ENCODE measurements around the gene IMMT.
A peak's percentile ranks its signal among the peaks of the same experiment; 100 is the strongest.
"Not testable (repeated sequence)": the region's sequence is repeated elsewhere in the genome, so short reads cannot be mapped to it uniquely, and the experiment has no call there.

Gene IMMT

DNA sequence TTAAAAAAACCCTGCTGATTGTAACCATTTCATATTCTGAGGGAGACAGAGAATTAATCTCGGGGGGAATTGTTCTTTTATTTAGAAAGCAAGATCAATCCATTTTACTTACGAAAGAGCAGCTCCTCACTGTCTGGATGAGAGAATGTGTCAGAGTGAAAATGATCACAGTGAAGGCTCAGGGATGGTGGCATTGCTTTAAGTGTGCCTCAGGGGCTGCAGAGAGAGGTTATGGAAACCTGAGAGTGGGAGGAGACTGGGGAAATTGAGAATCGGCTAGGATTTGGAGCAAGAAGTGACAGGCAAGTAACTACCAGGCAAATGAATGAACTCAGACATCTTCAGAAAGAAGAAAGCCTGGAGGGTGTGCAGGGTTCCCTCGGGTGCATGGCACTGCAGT is 38.2 kb upstream of the IMMT start:
- Histone ChIP-seq H3K4me3 (ENCODE audit: low read length) (no peak overlapping the region), H3K27ac (ENCODE audit: low read depth, low read length) (no peak overlapping the region), H3K9ac (ENCODE audit: low read length) (no peak overlapping the region), H3K4me1 (ENCODE audit: control insufficient read depth, insufficient read depth, low read length) (peaks cover 6% of the 10 kb centered on the region), H3K27me3 (ENCODE audit: control insufficient read depth, insufficient read depth, low read length) (no peaks in the 10 kb centered on the region), H3K36me3 (ENCODE audit: control insufficient read depth, insufficient read depth, low read length) (no peaks in the 10 kb centered on the region)

- Histone ChIP-seq H3K9ac (ENCODE audit: low read length) (no peak overlapping the region), H3K27me3 (ENCODE audit: control insufficient read depth, insufficient read depth, low read length) (no peaks in the 10 kb centered on the region), H3K4me3 (ENCODE audit: low read length) (no peak overlapping the region), H3K4me1 (ENCODE audit: control insufficient read depth, insufficient read depth, low read length) (peaks cover 6% of the 10 kb centered on the region), H3K27ac (ENCODE audit: low read depth, low read length) (no peak overlapping the region), H3K36me3 (ENCODE audit: control insufficient read depth, insufficient read depth, low read length) (no peaks in the 10 kb centered on the region)
Observed at GRCh38 chr2:86232910-86233309, 37.6 kb upstream of the IMMT start.

DNA sequence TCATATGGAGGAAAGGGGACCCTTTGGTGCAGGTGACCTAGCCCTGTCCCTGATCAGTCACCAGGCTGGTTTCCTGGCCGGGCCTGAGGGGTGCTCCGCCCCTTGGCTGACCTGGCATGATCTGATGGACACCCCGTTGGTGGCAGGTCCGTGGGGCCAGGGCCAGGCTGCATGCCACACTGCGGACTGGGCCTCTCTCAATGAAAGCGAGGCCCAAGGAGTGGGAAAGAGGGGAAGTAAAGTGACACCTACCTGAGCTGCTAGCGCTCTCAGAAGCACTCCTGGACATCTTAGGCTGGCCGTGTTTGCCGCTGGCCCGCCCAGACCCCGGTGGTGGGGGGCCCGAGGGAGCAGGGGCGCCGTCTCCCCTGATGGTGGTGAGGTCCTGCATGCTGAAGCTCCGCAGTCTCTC is 37.1 kb upstream of the IMMT start:
- Histone ChIP-seq H3K9ac (ENCODE audit: low read length) (no peak overlapping the region), H3K27me3 (ENCODE audit: control insufficient read depth, insufficient read depth, low read length) (no peaks in the 10 kb centered on the region), H3K4me1 (ENCODE audit: control insufficient read depth, insufficient read depth, low read length) (peaks cover 6% of the 10 kb centered on the region), H3K27ac (ENCODE audit: low read depth, low read length) (no peak overlapping the region), H3K36me3 (ENCODE audit: control insufficient read depth, insufficient read depth, low read length) (no peaks in the 10 kb centered on the region), H3K4me3 (ENCODE audit: low read length) (no peak overlapping the region)

DNA sequence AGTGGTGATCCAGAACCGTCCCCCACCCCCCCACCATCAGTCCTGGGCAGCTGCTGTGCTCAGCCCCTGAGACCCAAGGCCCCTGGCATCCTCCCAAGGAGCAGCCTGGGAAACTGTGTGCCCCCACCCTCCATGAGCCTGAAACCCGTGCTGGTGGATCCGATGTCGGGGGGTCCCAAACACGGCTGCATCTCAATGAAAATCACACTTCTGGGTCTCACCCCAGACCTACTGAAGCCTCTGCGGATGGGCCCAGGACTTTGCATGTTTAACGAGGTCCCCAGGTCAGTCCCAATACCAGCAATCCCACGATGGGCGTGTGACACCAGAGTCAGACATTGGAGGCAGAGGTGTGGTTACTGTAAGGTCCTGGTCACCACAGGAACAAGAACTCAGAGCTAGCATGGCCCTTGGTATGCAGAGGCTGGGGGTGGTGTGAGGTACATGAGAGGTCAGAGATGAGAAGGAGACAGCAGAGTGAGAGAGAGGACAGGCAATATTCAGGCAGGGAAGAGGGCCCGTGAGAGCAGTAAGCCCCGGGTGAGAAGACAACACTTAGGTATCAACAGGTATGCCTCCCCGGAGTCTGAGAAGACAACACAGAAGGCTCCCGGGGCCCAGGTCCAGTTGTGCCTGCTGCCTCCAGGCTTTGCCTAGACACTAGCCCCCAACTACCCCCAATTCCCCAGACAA is 36.6 kb upstream of the IMMT start:
- Histone ChIP-seq H3K27me3 (ENCODE audit: control insufficient read depth, insufficient read depth, low read length) (no peaks in the 10 kb centered on the region), H3K4me1 (ENCODE audit: control insufficient read depth, insufficient read depth, low read length) (peaks cover 6% of the 10 kb centered on the region)

GRCh38 chr2:86230961-86231360 is 35.7 kb upstream of the IMMT start:
- Histone ChIP-seq H3K4me3 (ENCODE audit: low read length) (no peak overlapping the region), H3K27me3 (ENCODE audit: control insufficient read depth, insufficient read depth, low read length) (no peaks in the 10 kb centered on the region), H3K36me3 (ENCODE audit: control insufficient read depth, insufficient read depth, low read length) (no peaks in the 10 kb centered on the region), H3K27ac (ENCODE audit: low read depth, low read length) (no peak overlapping the region), H3K4me1 (ENCODE audit: control insufficient read depth, insufficient read depth, low read length) (peaks cover 6% of the 10 kb centered on the region), H3K9ac (ENCODE audit: low read length) (no peak overlapping the region)

More for the DNA sequence above, 36.6 kb upstream of the IMMT start:
- H3K9ac ChIP-seq (ENCODE audit: low read length): no peak overlapping the region
- H3K4me3 ChIP-seq (ENCODE audit: low read length): no peak overlapping the region
- H3K27ac ChIP-seq (ENCODE audit: low read depth, low read length): no peak overlapping the region
- no peaks in the 10 kb centered on the region for H3K36me3 ChIP-seq (ENCODE audit: control insufficient read depth, insufficient read depth, low read length)

DNA sequence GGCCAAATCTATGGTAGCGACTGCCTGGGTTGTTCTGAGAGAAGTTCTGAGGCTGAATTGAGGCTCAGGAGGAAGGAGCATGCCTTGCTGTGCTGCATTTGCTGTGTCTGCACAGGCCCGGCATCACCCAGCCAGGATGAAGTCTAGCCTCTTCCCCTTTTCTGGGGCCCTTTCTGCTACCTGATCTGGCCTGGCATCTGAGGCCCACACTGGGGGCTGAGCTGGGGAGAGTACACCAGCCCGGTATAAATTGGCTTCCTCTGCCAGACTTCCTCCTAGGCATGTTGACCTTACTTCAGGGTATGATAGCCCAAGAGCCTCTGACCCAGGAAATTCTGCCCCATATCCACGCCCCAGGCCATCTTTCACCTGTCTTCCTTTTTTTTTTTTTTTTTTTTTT is 34.0 kb upstream of the IMMT start:
- no peaks in the 10 kb centered on the region for H3K27me3 ChIP-seq (ENCODE audit: control insufficient read depth, insufficient read depth, low read length)
- no peak overlapping the region for H3K4me3 ChIP-seq (ENCODE audit: low read length)
- no peaks in the 10 kb centered on the region for H3K36me3 ChIP-seq (ENCODE audit: control insufficient read depth, insufficient read depth, low read length)
- no peak overlapping the region for H3K9ac ChIP-seq (ENCODE audit: low read length)
- peaks cover 14% of the 10 kb centered on the region for H3K4me1 ChIP-seq (ENCODE audit: control insufficient read depth, insufficient read depth, low read length)
- H3K27ac ChIP-seq (ENCODE audit: low read depth, low read length): no peak overlapping the region

DNA sequence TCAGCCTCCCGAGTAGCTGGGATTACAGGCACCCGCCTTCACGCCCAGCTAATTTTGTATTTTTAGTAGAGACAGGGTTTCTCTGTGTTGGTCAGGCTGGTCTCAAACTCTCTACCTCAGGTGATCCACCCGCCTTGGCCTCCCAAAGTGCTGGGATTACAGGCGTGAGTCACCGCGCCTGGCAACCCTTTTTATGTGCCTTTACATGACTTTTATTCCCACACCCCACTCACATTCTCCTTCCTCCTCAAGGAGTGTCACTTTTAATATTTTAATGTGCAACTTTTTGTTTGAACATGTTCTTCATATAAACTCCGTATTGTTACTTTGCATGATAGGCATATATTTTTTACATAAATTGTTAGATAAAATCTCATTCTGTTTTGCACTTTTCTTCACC is 33.3 kb upstream of the IMMT start:
- not testable (repeated sequence) for H3K9ac ChIP-seq (ENCODE audit: low read length); H3K4me3 ChIP-seq (ENCODE audit: low read length); H3K27ac ChIP-seq (ENCODE audit: low read depth, low read length); H3K27me3 ChIP-seq (ENCODE audit: control insufficient read depth, insufficient read depth, low read length); H3K36me3 ChIP-seq (ENCODE audit: control insufficient read depth, insufficient read depth, low read length)
- H3K4me1 ChIP-seq (ENCODE audit: control insufficient read depth, insufficient read depth, low read length): peaks cover 20% of the 10 kb centered on the region

- Histone ChIP-seq H3K27me3 (ENCODE audit: control insufficient read depth, insufficient read depth, low read length) (no peaks in the 10 kb centered on the region), H3K4me1 (ENCODE audit: control insufficient read depth, insufficient read depth, low read length) (peaks cover 27% of the 10 kb centered on the region), H3K27ac (ENCODE audit: low read depth, low read length) (no peak overlapping the region), H3K4me3 (ENCODE audit: low read length) (no peak overlapping the region), H3K9ac (ENCODE audit: low read length) (no peak overlapping the region), H3K36me3 (ENCODE audit: control insufficient read depth, insufficient read depth, low read length) (no peaks in the 10 kb centered on the region)
Observed at GRCh38 chr2:86227685-86228084, 32.4 kb upstream of the IMMT start.

GRCh38 chr2:86226636-86227520 is 31.6 kb upstream of the IMMT start:
- Histone ChIP-seq H3K4me1 (ENCODE audit: control insufficient read depth, insufficient read depth, low read length) (peaks cover 34% of the 10 kb centered on the region), H3K27ac (ENCODE audit: low read depth, low read length) (peak overlapping the region; percentile 9)

DNA sequence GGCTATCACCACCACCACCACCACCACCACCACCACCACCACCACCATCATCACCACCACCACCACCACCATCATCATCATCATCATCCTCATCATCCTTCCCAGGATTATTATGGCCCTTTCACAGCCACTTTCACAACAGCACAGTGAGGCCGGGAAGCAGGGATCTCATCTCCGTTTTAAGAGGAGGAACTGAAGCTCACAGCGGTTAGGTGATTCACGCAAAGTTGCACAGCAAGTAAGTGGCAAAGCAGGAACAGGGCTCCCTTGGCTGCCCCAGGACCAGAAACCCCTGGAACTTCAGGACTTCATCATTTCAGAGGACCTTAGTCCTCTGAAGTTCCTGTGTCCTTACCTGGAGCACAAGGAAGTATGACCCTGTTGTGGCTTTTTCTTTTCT is 30.8 kb upstream of the IMMT start:
- no peaks in the 10 kb centered on the region for H3K27me3 ChIP-seq (ENCODE audit: control insufficient read depth, insufficient read depth, low read length)
- H3K4me1 ChIP-seq (ENCODE audit: control insufficient read depth, insufficient read depth, low read length): peaks cover 41% of the 10 kb centered on the region
- no peak overlapping the region for H3K4me3 ChIP-seq (ENCODE audit: low read length)
- no peaks in the 10 kb centered on the region for H3K36me3 ChIP-seq (ENCODE audit: control insufficient read depth, insufficient read depth, low read length)
- H3K27ac ChIP-seq (ENCODE audit: low read depth, low read length): peak overlapping the region; percentile 89
- H3K9ac ChIP-seq (ENCODE audit: low read length): no peak overlapping the region

More at GRCh38 chr2:86226636-86227520, 31.6 kb upstream of the IMMT start:
- H3K36me3 ChIP-seq (ENCODE audit: control insufficient read depth, insufficient read depth, low read length): no peaks in the 10 kb centered on the region
- H3K27me3 ChIP-seq (ENCODE audit: control insufficient read depth, insufficient read depth, low read length): no peaks in the 10 kb centered on the region
- no peak overlapping the region for H3K9ac ChIP-seq (ENCODE audit: low read length)
- no peak overlapping the region for H3K4me3 ChIP-seq (ENCODE audit: low read length)

DNA sequence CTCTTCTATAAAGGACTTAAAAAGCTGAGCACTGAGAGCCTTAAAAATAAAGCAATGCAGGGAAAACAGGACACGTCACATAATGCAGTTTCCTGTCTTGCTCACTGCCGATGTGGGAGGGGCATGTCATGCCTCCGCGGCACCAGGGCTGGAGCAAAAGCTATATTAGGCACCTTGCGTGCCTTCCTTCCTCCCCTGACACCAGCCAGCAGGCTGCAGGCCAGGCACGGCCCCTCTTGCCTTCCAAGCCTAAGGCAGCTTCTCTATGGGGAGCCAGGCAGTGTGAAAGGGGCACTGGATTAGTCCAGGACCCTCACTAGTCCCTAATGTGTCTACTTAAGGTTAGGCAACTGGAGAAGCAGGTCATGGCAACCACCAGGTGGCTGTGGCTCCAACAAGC is 30.3 kb upstream of the IMMT start:
- Histone ChIP-seq H3K4me3 (ENCODE audit: low read length) (no peak overlapping the region), H3K27ac (ENCODE audit: low read depth, low read length) (peak overlapping the region; percentile 89), H3K4me1 (ENCODE audit: control insufficient read depth, insufficient read depth, low read length) (peaks cover 41% of the 10 kb centered on the region)

DNA sequence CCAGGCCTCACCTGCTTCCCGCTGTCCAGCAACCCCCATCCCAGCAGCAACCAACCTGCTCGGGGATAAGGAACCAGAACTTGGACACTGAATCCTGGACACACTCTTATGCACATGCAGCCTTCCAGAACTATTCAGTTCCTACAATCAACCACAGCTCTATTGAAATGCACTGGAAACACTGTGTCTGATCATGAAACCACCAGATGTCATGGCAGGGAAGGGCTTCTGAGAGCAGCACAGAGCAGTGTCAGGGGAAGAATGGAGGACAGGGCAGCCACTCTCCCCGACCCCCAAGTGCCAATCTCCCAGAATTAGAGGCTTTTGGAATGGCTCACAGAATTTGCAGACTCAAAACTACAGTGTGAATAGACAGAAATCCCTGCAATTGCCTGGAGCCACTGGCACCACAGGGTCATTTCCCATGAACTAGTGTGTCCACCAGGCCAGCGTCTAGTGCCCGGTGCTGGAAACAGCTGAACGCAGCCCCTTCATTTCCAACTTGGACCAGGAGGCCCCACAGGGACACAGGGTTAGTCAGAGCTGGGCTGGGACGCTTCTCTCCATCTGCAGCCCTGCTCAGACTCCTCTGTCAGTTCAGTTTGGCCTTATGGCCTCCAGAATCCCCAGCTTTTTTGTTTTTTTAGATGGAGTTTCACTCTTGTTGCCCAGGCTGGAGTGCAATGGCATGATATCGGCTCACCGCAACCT is 29.5 kb upstream of the IMMT start:
- Histone ChIP-seq H3K27me3 (ENCODE audit: control insufficient read depth, insufficient read depth, low read length) (no peaks in the 10 kb centered on the region), H3K4me3 (ENCODE audit: low read length) (no peak overlapping the region), H3K4me1 (ENCODE audit: control insufficient read depth, insufficient read depth, low read length) (peaks cover 41% of the 10 kb centered on the region), H3K27ac (ENCODE audit: low read depth, low read length) (peak overlapping the region; percentile 89), H3K36me3 (ENCODE audit: control insufficient read depth, insufficient read depth, low read length) (peaks cover 3% of the 10 kb centered on the region), H3K9ac (ENCODE audit: low read length) (no peak overlapping the region)

More for the DNA sequence above, 30.3 kb upstream of the IMMT start:
- Histone ChIP-seq H3K27me3 (ENCODE audit: control insufficient read depth, insufficient read depth, low read length) (no peaks in the 10 kb centered on the region), H3K36me3 (ENCODE audit: control insufficient read depth, insufficient read depth, low read length) (no peaks in the 10 kb centered on the region), H3K9ac (ENCODE audit: low read length) (no peak overlapping the region)
